WTC11 (cell line): ENCODE data around the gene RRP1.

ENCODE experiments used
- ATF3 ChIP-seq: sonication (generic); formaldehyde crosslinking; conservative IDR thresholded peaks from 2 replicates; pipeline ENCODE4 v1.8.1; 2022; ENCODE audit warnings: mild to moderate bottlenecking, missing genetic modification reagents
- CREB1 ChIP-seq: sonication (generic); formaldehyde crosslinking; IDR thresholded peaks from 2 replicates; pipeline ENCODE4 v1.8.0; 2023; ENCODE audit warnings: mild to moderate bottlenecking, missing genetic modification reagents
- CTCF ChIP-seq: fragments of 200-600 bp; IDR thresholded peaks from 2 replicates; pipeline ENCODE4 v1.8.0; 2022; ENCODE audit warnings: antibody characterized with exemption
- FOXP4 ChIP-seq: sonication (generic); formaldehyde crosslinking; IDR thresholded peaks from 2 replicates; pipeline ENCODE4 v1.8.0; 2022; ENCODE audit warnings: mild to moderate bottlenecking, missing genetic modification reagents
- HMGXB4 ChIP-seq: sonication (generic); formaldehyde crosslinking; IDR thresholded peaks from 2 replicates; pipeline ENCODE4 v1.8.1; 2023; ENCODE audit warnings: mild to moderate bottlenecking, moderate library complexity, missing genetic modification reagents
- MLX ChIP-seq: sonication (generic); formaldehyde crosslinking; IDR thresholded peaks from 2 replicates; pipeline ENCODE4 v1.8.1; 2023; ENCODE audit warnings: mild to moderate bottlenecking, missing genetic modification reagents, moderate library complexity
- MYBL2 ChIP-seq: sonication (generic); formaldehyde crosslinking; IDR thresholded peaks from 2 replicates; pipeline ENCODE4 v1.8.1; 2023; ENCODE audit warnings: mild to moderate bottlenecking, moderate library complexity, missing genetic modification reagents
- NR2C2 ChIP-seq: sonication (generic); formaldehyde crosslinking; IDR thresholded peaks from 2 replicates; pipeline ENCODE4 v1.8.0; 2022; ENCODE audit warnings: mild to moderate bottlenecking, missing genetic modification reagents
- OVOL2 ChIP-seq: fragments of 250-450 bp; sonication (Bioruptor Pico); IDR thresholded peaks from 2 replicates; pipeline ENCODE4 v1.9.0; 2021; ENCODE audit warnings: mild to moderate bottlenecking, borderline replicate concordance
- SMAD3 ChIP-seq: sonication (generic); formaldehyde crosslinking; IDR thresholded peaks from 2 replicates; pipeline ENCODE4 v1.8.0; 2022; ENCODE audit warnings: missing genetic modification reagents, mild to moderate bottlenecking, borderline replicate concordance
- TCF7 ChIP-seq: sonication (generic); formaldehyde crosslinking; IDR thresholded peaks from 2 replicates; pipeline ENCODE4 v1.8.0; 2022; ENCODE audit warnings: mild to moderate bottlenecking, low read depth, missing genetic modification reagents, moderate library complexity
- TP53 ChIP-seq: sonication (generic); formaldehyde crosslinking; IDR thresholded peaks from 2 replicates; pipeline ENCODE4 v1.8.1; 2023; ENCODE audit warnings: mild to moderate bottlenecking, missing genetic modification reagents
- ZBTB43 ChIP-seq: sonication (generic); formaldehyde crosslinking; IDR thresholded peaks from 2 replicates; pipeline ENCODE4 v1.8.1; 2023; ENCODE audit warnings: mild to moderate bottlenecking, missing genetic modification reagents
- ZNF416 ChIP-seq: fragments of 250-450 bp; sonication (Bioruptor Pico); IDR thresholded peaks from 2 replicates; pipeline ENCODE4 v1.9.0; 2021; ENCODE audit warnings: mild to moderate bottlenecking, inconsistent platforms

GRCh38 chr21:43802713-43803313 is 13.4 kb downstream of the RRP1 start:
- TF ChIP-seq CREB1 (CRISPR knock-in tag) (no peak), NR2C2 (no peak), CTCF (no peak), FOXP4 (CRISPR knock-in tag) (no peak), ZNF416 (CRISPR knock-in tag) (no peak), TCF7 (CRISPR knock-in tag) (no peak), MYBL2 (CRISPR knock-in tag) (no peak), OVOL2 (no peak), TP53 (CRISPR knock-in tag) (no peak), MLX (no peak), SMAD3 (CRISPR knock-in tag) (no peak), ATF3 (CRISPR knock-in tag) (no peak), HMGXB4 (CRISPR knock-in tag) (no peak), ZBTB43 (CRISPR knock-in tag) (no peak)
